K562 (cell line): ENCODE results near the gene AAK1.

Source experiments
- CCAR2 ChIP-seq: fragments of 200-400 bp; formaldehyde crosslinking; IDR thresholded peaks from 2 replicates; pipeline ENCODE4 v1.6.1; 2017; ENCODE audit warnings: mild to moderate bottlenecking, low read depth, low read length
- CREB1 ChIP-seq, 2 experiments: sonication (generic) in 1 of 2; formaldehyde crosslinking in 1 of 2; IDR thresholded peaks; 2 replicates each; pipeline versions ENCODE4 v1.6.1 to v1.8.0; 2012 to 2022; ENCODE audit warnings: inconsistent platforms in 1 of 2, mild to moderate bottlenecking in 1 of 2, missing genetic modification reagents in 1 of 2, moderate library complexity in 1 of 2
- CTCF ChIP-seq, 3 experiments: IDR thresholded peaks in 2 of 3; conservative IDR thresholded peaks in 1 of 3; 2 replicates each; pipeline ENCODE4 v1.5.1; 2011 to 2012; ENCODE audit warnings: low read length in 3 of 3, mild to moderate bottlenecking in 3 of 3, control low read depth in 2 of 3, improper control_type of control experiment in 1 of 3, inconsistent platforms in 1 of 3, low read depth in 1 of 3, mixed read lengths in 1 of 3, moderate library complexity in 1 of 3; ENCODE audit not compliant: insufficient read depth in 2 of 3
- ETV6 ChIP-seq, 3 experiments: fragments of 150-350 bp in 1 of 3; sonication (generic) in 1 of 3; formaldehyde crosslinking in 1 of 3; IDR thresholded peaks; 2 replicates each; pipeline versions ENCODE4 v1.6.1 to v1.8.0; 2014 to 2022; ENCODE audit warnings: borderline replicate concordance in 2 of 3, low read depth in 2 of 3, antibody characterized with exemption in 1 of 3, low read length in 1 of 3, mild to moderate bottlenecking in 1 of 3, missing genetic modification reagents in 1 of 3
- MAX ChIP-seq: sonication (generic); formaldehyde crosslinking; IDR thresholded peaks from 2 replicates; pipeline ENCODE4 v1.9.0; 2022; ENCODE audit warnings: mild to moderate bottlenecking, missing genetic modification reagents
- SRSF9 ChIP-seq: fragments of 200-400 bp; formaldehyde crosslinking; IDR thresholded peaks from 2 replicates; pipeline ENCODE4 v1.6.1; 2017; ENCODE audit warnings: low read depth, low read length, borderline replicate concordance
- ZFP36 ChIP-seq: fragments of 150-350 bp; IDR thresholded peaks from 2 replicates; pipeline ENCODE4 v1.6.1; 2018; ENCODE audit warnings: low read length, low read depth; ENCODE audit not compliant: partially characterized antibody

- TF ChIP-seq CREB1 (IDR thresholded peaks at IDR 0.05) = no peak
- TF ChIP-seq CREB1 (CRISPR knock-in tag; IDR thresholded peaks at IDR 0.05) = no peak
- TF ChIP-seq MAX (CRISPR knock-in tag) = no peak
- TF ChIP-seq SRSF9 = no peak
- no peak for TF ChIP-seq ETV6 (IDR thresholded peaks at IDR 0.05; ENCODE audit: borderline replicate concordance in 1 of 2, low read depth in 2 of 2, low read length in 1 of 2)
- TF ChIP-seq ETV6 (CRISPR knock-in tag; IDR thresholded peaks at IDR 0.05; ENCODE audit: borderline replicate concordance) = no peak
- TF ChIP-seq ZFP36 = no peak
- TF ChIP-seq CCAR2 = no peak
- TF ChIP-seq CTCF (IDR thresholded peaks at IDR 0.05 in 2 of 3, conservative IDR thresholded peaks at IDR 0.05 in 1 of 3; ENCODE audit: insufficient read depth in 2 of 3, low read depth in 1 of 3, low read length in 3 of 3) = no peak
Measured at GRCh38 chr2:69546646-69547045, 96.9 kb downstream of the AAK1 start.
